Skin epidermis (tissue), 12 donors: ENCODE data around the gene MED22.
A peak's percentile ranks its signal among the peaks of the same experiment; 100 is the strongest.
"Not testable (repeated sequence)": the region's sequence is repeated elsewhere in the genome, so short reads cannot be mapped to it uniquely, and the experiment has no call there.

Experiments used
- H3K27ac ChIP-seq, 21 experiments: fragments of 200-600 bp; sonication (generic) in 11 of 21; one replicate each; pipeline ENCODE4 v1.5.0; 2020; ENCODE audit warnings: mild to moderate bottlenecking in 3 of 21, inconsistent platforms in 2 of 21, moderate library complexity in 2 of 21
- H3K4me3 ChIP-seq, 7 experiments: fragments of 200-600 bp; sonication (generic) in 2 of 7; one replicate each; pipeline ENCODE4 v1.5.0; 2020; ENCODE audit warnings: inconsistent platforms in 2 of 7, mild to moderate bottlenecking in 2 of 7, moderate library complexity in 1 of 7

Gene MED22

GRCh38 chr9:133377721-133378216 is 29.8 kb upstream of the MED22 start:
- Histone ChIP-seq H3K4me3 (no peak overlapping the region), H3K27ac (peak overlapping the region in 8 of 21 experiments; percentile 27 to 69 (median 50))

DNA sequence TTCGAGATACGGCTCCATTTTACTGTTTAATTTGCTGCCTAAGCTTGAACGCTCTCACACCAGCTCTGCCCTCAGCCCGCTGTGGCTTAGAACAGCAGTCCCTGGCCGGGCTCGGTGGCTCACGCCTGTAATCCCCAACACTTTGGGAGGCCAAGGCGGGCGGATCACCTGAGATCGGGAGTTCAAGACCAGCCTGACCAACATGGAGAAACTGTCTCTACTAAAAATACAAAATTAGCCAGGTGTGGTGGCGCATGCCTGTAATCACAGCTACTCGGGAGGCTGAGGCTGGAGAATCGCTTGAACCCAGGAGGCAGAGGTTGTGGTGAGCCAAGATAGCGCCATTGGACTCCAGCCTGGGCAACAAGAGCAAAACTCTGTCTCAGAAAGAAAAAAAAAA is 29.3 kb upstream of the MED22 start:
- H3K4me3 ChIP-seq = not testable (repeated sequence)
- H3K27ac ChIP-seq = peak overlapping the region in 7 of 21 experiments; percentile 4 to 93 (median 45)

GRCh38 chr9:133375724-133376654 is 28.1 kb upstream of the MED22 start, which contains the start of the genes STKLD1 and SURF4:
STKLD1 (plus strand) TSS chr9:133376366; CDS start chr9:133376474, 108 bp downstream.
SURF4 (minus strand) TSS chr9:133376060; CDS start chr9:133375969, 91 bp downstream.
- peak within 1 kb of the TSS; percentile 79 to 100 (median 92) for H3K4me3 ChIP-seq
- H3K27ac ChIP-seq = peak within 1 kb of the TSS; percentile 93 to 100 (median 99)

- Histone ChIP-seq H3K4me3 (peak overlapping the region; percentile 79 to 100 (median 92)), H3K27ac (peak overlapping the region; percentile 93 to 100 (median 99))
Observed at GRCh38 chr9:133375116-133375723, 27.3 kb upstream of the MED22 start.

- Histone ChIP-seq H3K27ac (peak overlapping the region in 20 of 21 experiments; percentile 93 to 100 (median 99)), H3K4me3 (peak overlapping the region; percentile 79 to 100 (median 92))
Observed at GRCh38 chr9:133374612-133375115, 26.7 kb upstream of the MED22 start.

GRCh38 chr9:133372144-133372543 is 24.2 kb upstream of the MED22 start:
- no peak overlapping the region for H3K4me3 ChIP-seq
- H3K27ac ChIP-seq = peak overlapping the region in 15 of 21 experiments; percentile 3 to 85 (median 57)

- peak overlapping the region in 15 of 21 experiments; percentile 14 to 85 (median 57) for H3K27ac ChIP-seq
- H3K4me3 ChIP-seq = peak overlapping the region in 2 of 7 experiments; percentile 11 to 16
Observed at GRCh38 chr9:133371261-133371711, 23.4 kb upstream of the MED22 start.

DNA sequence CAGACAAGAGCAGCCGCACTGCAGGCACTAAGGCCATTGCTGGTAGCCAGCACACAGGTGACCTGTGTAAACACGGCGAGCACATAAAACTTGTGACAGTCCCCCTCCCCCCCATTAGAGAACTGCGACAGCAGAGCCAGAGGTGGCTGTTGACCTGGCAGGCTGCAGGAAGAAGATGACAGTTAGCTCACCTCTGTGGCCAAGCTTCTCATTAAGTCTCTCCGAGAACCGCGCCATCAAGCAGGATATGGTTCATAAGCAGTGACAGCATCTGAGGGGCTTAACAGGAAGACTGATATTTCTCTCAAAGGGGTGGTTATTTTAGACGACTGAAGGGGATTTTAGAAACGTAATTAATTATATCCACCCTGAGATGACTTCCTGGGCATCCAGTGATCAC is 22.8 kb upstream of the MED22 start:
- Histone ChIP-seq H3K27ac (peak overlapping the region in 14 of 21 experiments; percentile 19 to 85 (median 60)), H3K4me3 (no peak overlapping the region)

GRCh38 chr9:133369933-133370332 is 22.0 kb upstream of the MED22 start:
- no peak overlapping the region for H3K4me3 ChIP-seq
- peak overlapping the region in 11 of 21 experiments; percentile 18 to 85 (median 70) for H3K27ac ChIP-seq

GRCh38 chr9:133369422-133369821 is 21.5 kb upstream of the MED22 start:
- no peak overlapping the region for H3K4me3 ChIP-seq
- H3K27ac ChIP-seq = peak overlapping the region in 10 of 21 experiments; percentile 9 to 85 (median 70)

DNA sequence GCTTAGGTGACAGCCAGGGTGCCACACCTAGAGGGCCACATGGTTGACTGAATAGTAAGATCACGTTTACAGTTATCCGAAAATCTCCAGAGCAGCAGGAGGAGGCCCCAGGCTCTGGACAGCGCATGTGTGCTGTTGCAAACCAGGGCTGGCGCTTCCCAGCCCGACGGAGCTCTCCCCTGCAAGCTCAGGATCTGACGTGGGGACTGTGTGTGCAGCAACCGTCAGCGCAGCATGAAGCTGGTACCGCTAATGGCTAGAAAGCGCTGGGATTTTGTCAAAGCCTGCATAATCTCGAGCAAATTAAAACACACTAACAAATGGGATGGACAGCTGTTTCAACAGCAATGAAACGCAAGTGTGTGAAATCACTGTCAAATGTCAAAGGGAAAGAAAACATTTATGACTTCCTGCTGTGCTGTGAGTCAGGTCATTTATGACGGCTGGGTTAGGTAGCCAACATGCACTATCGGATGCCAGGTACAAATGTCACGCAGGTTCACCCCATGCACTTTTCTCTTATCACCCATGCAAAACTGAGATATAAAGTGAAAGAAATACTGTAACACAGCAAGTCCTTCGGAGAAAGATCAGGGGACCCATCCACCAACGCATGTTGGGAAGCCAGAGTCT is 20.4 kb upstream of the MED22 start:
- Histone ChIP-seq H3K4me3 (no peak overlapping the region), H3K27ac (peak overlapping the region in 6 of 21 experiments; percentile 14 to 85 (median 34))

DNA sequence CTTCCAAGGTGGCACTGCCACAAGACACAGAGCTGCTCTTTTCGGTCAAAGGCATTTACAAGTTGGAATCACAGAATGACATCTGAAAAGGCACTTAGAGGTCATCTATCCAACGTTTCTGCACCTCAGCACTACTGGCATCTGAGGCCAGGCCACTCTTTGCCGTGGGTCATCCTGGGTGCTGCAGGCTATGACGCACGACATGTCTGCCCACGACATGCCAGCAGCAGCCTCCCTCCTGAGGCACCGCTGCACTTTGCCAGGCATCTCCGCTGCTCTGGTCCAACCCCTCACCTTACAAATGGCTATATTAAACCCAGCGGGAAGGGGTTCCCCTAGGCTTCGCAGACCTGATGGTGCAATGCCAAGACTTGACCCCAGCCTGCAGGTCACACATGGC is 19.8 kb upstream of the MED22 start:
- no peak overlapping the region for H3K4me3 ChIP-seq

GRCh38 chr9:133367221-133367620 is 19.3 kb upstream of the MED22 start:
- no peak overlapping the region for H3K4me3 ChIP-seq
- H3K27ac ChIP-seq = peak overlapping the region in 1 of 21 experiments; percentile 55

More for the DNA sequence above, 19.8 kb upstream of the MED22 start:
- H3K27ac ChIP-seq = peak overlapping the region in 5 of 21 experiments; percentile 17 to 85 (median 55)

DNA sequence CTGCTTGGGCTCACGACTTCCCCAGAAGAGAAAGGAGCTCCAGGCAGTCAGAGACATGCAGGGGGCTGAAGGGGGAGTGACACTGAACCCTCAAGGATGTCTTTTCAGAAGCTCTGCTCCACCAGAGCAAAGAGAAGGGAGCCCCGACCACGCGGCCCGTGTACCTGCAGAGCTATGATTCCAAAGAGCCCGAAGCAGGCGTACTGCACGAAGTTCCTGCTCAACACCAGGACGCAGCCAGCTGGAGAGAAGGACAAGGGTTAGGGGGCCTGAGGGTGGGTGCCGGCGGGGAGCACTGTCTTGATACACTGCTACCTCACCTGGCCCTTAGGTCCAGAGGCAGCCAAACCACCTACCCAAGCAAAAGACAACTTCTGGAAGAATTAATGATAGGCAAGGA is 18.5 kb upstream of the MED22 start:
- H3K27ac ChIP-seq = no peak overlapping the region
- H3K4me3 ChIP-seq = no peak overlapping the region

- Histone ChIP-seq H3K27ac (no peak overlapping the region), H3K4me3 (no peak overlapping the region)
Observed at GRCh38 chr9:133362359-133363044, 14.6 kb upstream of the MED22 start.

GRCh38 chr9:133361507-133362092 is 13.7 kb upstream of the MED22 start:
- no peak overlapping the region for H3K4me3 ChIP-seq
- H3K27ac ChIP-seq = peak overlapping the region in 1 of 21 experiments; percentile 0

DNA sequence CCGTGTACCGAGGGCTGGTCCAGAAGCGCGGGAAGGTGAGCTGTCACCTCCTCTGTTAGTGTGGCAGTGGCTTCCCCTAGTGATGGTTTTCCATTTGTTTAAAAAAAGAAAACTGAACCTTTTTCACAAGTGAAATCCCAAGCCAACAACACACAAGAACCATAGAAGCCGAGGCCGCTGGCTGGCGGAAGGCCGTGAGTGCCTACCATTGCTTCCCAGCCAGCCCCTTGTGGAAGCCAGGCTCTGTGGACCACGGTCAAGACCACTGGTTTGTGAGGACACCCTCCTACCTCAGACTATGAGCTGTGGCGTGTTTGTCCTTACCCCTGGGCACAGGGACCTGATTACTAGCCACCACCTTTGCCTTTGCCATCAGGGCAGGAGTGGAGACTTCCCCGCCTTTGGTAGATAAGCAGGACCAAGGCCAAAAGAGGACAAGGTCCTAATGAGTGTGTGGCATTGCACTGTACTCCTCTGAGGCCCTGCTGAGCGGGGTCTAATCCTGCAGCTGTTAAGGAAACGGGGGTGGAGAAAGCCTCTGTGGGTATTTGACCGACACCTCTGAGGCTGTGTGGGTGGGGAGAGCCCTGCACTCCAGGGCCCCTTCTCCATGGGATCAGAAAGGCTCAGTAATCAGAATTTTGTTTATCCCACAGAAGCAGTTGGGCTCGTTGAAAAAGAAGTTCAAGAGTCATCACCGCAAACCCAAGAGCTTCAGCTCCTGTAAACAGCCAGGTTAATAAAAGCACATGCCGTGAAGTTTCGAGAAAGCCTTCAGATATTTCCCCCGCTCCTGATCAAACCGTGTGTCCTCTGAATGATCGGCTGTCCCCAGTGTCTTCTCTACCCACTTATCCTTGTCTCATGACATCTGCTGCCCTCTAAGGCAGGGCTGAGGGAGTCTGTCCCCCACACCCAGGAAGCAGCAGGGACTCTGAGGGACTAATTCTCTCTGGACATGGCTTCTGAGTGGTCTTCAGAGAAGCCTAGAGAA is 12.8 kb upstream of the MED22 start:
- Histone ChIP-seq H3K27ac (peak overlapping the region in 1 of 21 experiments; percentile 4), H3K4me3 (no peak overlapping the region)
